A549 (cell line): ENCODE measurements around the gene MAML3. TPM values are rescaled to one million over a fixed set of nuclear protein-coding genes. Genes with fewer than 3 reads are reported as not detected.

Experiments
- ATAC-seq, 2 experiments: fragments of 200-7000 bp in 1 of 2; fragments of >200 bp in 1 of 2; cut with Nextera tagmentation in 1 of 2; cut with Tn5 transposase in 1 of 2; 3 replicates each; pipeline versions ENCODE4 v1.8.0 to v1.9.1; 2018 to 2020; ENCODE audit warnings: mild to moderate bottlenecking in 1 of 2, moderate library complexity in 1 of 2
- CTCF ChIA-PET: fragments of 300-600 bp; sonication (Branson Sonifier 250); formaldehyde crosslinking; extraction: SDS; loops from one replicate; lab custom pipeline; 2021; ENCODE audit warnings: antibody characterized with exemption, inconsistent platforms; lab: Yijun Ruan, JAX
- POLR2A ChIA-PET: fragments of 350-600 bp; formaldehyde crosslinking; extraction: SDS; loops from one replicate; lab custom pipeline; 2021; ENCODE audit warnings: antibody characterized with exemption, inconsistent platforms; lab: Yijun Ruan, JAX
- DNase-seq, 2 experiments: peaks; one replicate each; pipeline versions ENCODE4 v3.0.0 to v3.0.0-alpha.2; 2011 to 2016; ENCODE audit warnings: low read depth in 1 of 2, low spot score in 1 of 2
- FAIRE-seq: peaks from 2 replicates; lab custom pipeline; 2011; peaks lifted over from hg19 to GRCh38; lab: Jason Lieb, UNC
- H3K27ac ChIP-seq, 2 experiments: fragments of >200 bp; sonication (Bioruptor Twin); formaldehyde crosslinking; 3 replicates each; pipeline ENCODE4 v1.5.1; 2016 to 2017
- H3K4me1 ChIP-seq: fragments of >200 bp; sonication (Bioruptor Twin); formaldehyde crosslinking; 3 replicates; pipeline ENCODE4 v1.6.1; 2016
- H3K4me2 ChIP-seq: fragments of >200 bp; sonication (Bioruptor Twin); formaldehyde crosslinking; 3 replicates; pipeline ENCODE4 v1.6.1; 2016
- H3K4me3 ChIP-seq: fragments of >200 bp; sonication (Bioruptor Twin); formaldehyde crosslinking; 3 replicates; pipeline ENCODE4 v1.5.1; 2016
- H3K9me3 ChIP-seq: fragments of >200 bp; sonication (Bioruptor Twin); formaldehyde crosslinking; 3 replicates; pipeline ENCODE4 v1.6.1; 2016
- BHLHE40 ChIP-seq: IDR thresholded peaks from 2 replicates; pipeline ENCODE4 v1.6.1; 2012; ENCODE audit warnings: low read depth, low read length, inconsistent platforms
- CBX8 ChIP-seq: fragments of 200-600 bp; sonication (generic); IDR thresholded peaks from 2 replicates; pipeline ENCODE4 v1.6.1; 2016
- EP300 ChIP-seq, 2 experiments: fragments of >200 bp; sonication (Bioruptor Twin); formaldehyde crosslinking; IDR thresholded peaks; 2 replicates in 1 of 2; 3 replicates in 1 of 2; pipeline ENCODE4 v1.6.1; 2016 to 2017
- GATA3 ChIP-seq: IDR thresholded peaks from 2 replicates; pipeline ENCODE4 v1.6.1; 2012; ENCODE audit warnings: borderline replicate concordance
- HDAC2 ChIP-seq: fragments of 200-600 bp; sonication (generic); IDR thresholded peaks from 2 replicates; pipeline ENCODE4 v1.6.1; 2016
- MAFK ChIP-seq: fragments of 450-650 bp; IDR thresholded peaks from 2 replicates; pipeline ENCODE4 v1.6.1; 2014; ENCODE audit not compliant: partially characterized antibody
- NR3C1 ChIP-seq: fragments of >200 bp; sonication (Bioruptor Twin); formaldehyde crosslinking; IDR thresholded peaks from 3 replicates; pipeline ENCODE4 v1.6.1; 2017
- POLR2A ChIP-seq: IDR thresholded peaks from 2 replicates; pipeline ENCODE4 v1.6.1; 2012; ENCODE audit warnings: mild to moderate bottlenecking, low read length
- ZFP36 ChIP-seq: fragments of 450-650 bp; IDR thresholded peaks from 2 replicates; pipeline ENCODE4 v1.6.1; 2014; ENCODE audit warnings: borderline replicate concordance; ENCODE audit not compliant: partially characterized antibody
- WGBS: methylation state at CpG from one replicate; pipeline ENCODE4 v1.1.6; 2017; ENCODE audit errors: missing lambda C conversion rate; 5-methylcytosine and 5-hydroxymethylcytosine counted together
- polyA plus RNA-seq, 4 experiments: library from polyadenylated mRNA; depleted of rRNA in 3 of 4; stranded (reverse); fragments of >200 nt; fragmentation: RNase III in 1 of 4; extraction: RNeasy Plus Mini Kit Qiagen cat#74134 plus additional on column Dnase treatment in 1 of 4; gene quantifications; 2 replicates in 3 of 4; 3 replicates in 1 of 4; pipeline ENCODE4 v1.2.3, GENCODE V29; 2011 to 2017
- TF ChIP-seq, protein P1 (sequence below): fragments of 250-450 bp; sonication (Bioruptor Pico); IDR thresholded peaks from 2 replicates; pipeline ENCODE4 v1.5.0; 2020; ENCODE audit warnings: low read depth, mild to moderate bottlenecking, moderate library complexity
- TF ChIP-seq, protein P2 (sequence below): fragments of 450-650 bp; IDR thresholded peaks from 2 replicates; pipeline ENCODE4 v1.6.1; 2014; ENCODE audit warnings: antibody characterized with exemption
- TF ChIP-seq, protein P3 (sequence below): fragments of >200 bp; sonication (Bioruptor Twin); formaldehyde crosslinking; IDR thresholded peaks from 3 replicates; pipeline ENCODE4 v1.6.1; 2016
- TF ChIP-seq, protein P4 (sequence below): fragments of 250-450 bp; sonication (Bioruptor Pico); IDR thresholded peaks from 2 replicates; pipeline ENCODE4 v1.5.0; 2021; ENCODE audit warnings: mild to moderate bottlenecking, moderate library complexity, borderline replicate concordance
- TF ChIP-seq, protein P5 (sequence below): IDR thresholded peaks from 2 replicates; pipeline ENCODE4 v1.6.1; 2012
- TF ChIP-seq, protein P6 (sequence below): IDR thresholded peaks from 2 replicates; pipeline ENCODE4 v1.6.1; 2012

Gene MAML3
- polyA plus RNA-seq, 2 of the 4 experiments (the other 2 are of a cell fraction), result 9.0 to 22.2 TPM

DNA sequence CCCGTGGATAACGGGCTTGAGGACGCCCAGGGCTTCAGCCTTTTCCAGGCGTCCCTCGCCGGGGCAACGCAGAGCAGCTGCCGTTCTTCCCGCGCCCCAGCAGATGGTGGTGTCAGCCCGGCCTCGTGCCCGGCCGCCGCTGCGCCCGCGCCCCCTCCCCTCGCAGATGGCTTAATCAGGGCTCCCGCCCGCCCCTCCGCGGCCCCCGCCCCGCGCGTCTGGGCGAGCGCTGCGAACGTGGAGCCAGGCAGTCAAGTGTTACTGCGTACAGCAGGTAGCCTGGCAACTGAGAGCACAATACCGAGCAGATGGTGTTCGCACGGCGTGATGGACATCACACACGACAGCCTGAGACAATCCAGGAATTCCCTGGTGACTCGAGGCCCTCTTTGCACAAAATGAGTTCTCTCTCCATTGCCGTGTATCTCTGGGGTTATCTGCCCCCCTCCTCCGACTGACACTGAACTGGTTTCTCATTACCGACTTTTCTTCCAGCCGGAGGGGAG lies 419.1 kb downstream of the MAML3 start:
- Histone ChIP-seq H3K4me2 (no peak overlapping the region), H3K9me3 (no peaks in the 10 kb centered on the region), H3K4me1 (peaks cover 2% of the 10 kb centered on the region), H3K27ac (no peak overlapping the region), H3K4me3 (no peak overlapping the region)
- ChIA-PET CTCF (no interaction called here), POLR2A (no interaction called here)
- no peak for TF ChIP-seq CBX8
- TF ChIP-seq GATA3, result no peak
- TF ChIP-seq, protein P1, sequence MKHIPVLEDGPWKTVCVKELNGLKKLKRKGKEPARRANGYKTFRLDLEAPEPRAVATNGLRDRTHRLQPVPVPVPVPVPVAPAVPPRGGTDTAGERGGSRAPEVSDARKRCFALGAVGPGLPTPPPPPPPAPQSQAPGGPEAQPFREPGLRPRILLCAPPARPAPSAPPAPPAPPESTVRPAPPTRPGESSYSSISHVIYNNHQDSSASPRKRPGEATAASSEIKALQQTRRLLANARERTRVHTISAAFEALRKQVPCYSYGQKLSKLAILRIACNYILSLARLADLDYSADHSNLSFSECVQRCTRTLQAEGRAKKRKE (CRISPR knock-in tag), result no peak
- TF ChIP-seq, protein P2, sequence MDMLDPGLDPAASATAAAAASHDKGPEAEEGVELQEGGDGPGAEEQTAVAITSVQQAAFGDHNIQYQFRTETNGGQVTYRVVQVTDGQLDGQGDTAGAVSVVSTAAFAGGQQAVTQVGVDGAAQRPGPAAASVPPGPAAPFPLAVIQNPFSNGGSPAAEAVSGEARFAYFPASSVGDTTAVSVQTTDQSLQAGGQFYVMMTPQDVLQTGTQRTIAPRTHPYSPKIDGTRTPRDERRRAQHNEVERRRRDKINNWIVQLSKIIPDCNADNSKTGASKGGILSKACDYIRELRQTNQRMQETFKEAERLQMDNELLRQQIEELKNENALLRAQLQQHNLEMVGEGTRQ, result no peak
- no peak for TF ChIP-seq HDAC2
- TF ChIP-seq NR3C1, result no peak
- TF ChIP-seq, protein P3, sequence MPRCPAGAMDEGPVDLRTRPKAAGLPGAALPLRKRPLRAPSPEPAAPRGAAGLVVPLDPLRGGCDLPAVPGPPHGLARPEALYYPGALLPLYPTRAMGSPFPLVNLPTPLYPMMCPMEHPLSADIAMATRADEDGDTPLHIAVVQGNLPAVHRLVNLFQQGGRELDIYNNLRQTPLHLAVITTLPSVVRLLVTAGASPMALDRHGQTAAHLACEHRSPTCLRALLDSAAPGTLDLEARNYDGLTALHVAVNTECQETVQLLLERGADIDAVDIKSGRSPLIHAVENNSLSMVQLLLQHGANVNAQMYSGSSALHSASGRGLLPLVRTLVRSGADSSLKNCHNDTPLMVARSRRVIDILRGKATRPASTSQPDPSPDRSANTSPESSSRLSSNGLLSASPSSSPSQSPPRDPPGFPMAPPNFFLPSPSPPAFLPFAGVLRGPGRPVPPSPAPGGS, result no peak
- TF ChIP-seq, protein P4, sequence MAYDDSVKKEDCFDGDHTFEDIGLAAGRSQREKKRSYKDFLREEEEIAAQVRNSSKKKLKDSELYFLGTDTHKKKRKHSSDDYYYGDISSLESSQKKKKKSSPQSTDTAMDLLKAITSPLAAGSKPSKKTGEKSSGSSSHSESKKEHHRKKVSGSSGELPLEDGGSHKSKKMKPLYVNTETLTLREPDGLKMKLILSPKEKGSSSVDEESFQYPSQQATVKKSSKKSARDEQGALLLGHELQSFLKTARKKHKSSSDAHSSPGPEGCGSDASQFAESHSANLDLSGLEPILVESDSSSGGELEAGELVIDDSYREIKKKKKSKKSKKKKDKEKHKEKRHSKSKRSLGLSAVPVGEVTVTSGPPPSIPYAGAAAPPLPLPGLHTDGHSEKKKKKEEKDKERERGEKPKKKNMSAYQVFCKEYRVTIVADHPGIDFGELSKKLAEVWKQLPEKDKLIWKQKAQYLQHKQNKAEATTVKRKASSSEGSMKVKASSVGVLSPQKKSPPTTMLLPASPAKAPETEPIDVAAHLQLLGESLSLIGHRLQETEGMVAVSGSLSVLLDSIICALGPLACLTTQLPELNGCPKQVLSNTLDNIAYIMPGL (CRISPR knock-in tag), result no peak
- no peak for TF ChIP-seq POLR2A
- TF ChIP-seq, protein P5, sequence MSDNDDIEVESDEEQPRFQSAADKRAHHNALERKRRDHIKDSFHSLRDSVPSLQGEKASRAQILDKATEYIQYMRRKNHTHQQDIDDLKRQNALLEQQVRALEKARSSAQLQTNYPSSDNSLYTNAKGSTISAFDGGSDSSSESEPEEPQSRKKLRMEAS, result no peak
- no peak for TF ChIP-seq EP300 (IDR thresholded peaks at IDR 0.05)
- TF ChIP-seq ZFP36, result no peak
- DNase-seq (no peak), FAIRE-seq (no peak), ATAC-seq (no peak)
- 92% methylated on average over 16 of the region's 42 CpGs for WGBS

DNA sequence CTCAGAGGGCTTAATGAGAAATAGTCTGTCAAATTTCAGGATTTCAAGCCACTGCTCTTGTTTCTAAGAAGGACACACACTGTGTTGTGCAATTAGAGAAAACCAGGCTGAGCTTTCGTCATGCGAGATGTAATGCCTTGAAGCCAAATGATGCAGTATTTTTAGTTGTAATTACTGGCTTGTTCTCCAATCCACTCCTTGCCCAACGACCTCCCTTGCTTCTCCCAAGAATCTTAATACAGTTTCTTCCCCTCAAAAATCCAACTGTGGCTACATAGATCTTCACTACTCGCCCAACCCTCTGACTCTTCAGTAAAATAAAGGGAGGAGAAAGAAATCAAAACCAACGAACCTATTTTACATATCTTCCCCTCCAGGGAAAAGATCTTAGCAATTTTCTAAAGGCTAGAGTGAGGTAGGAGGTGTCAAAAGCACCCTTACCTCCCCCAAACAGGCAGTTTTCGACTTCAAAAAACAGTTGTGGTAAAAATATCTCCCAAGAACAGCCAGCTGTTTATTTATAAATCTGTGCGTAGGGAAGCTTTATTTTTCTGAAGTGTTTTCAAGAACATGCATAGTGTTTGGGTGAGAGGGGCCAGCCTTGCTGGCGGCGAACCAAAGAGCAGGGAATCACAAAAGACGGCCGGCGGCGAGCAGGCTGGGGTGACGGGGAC lies 419.6 kb downstream of the MAML3 start:
- no peak for DNase-seq
- CTCF ChIA-PET, result no interaction called here
- TF ChIP-seq, protein P6, sequence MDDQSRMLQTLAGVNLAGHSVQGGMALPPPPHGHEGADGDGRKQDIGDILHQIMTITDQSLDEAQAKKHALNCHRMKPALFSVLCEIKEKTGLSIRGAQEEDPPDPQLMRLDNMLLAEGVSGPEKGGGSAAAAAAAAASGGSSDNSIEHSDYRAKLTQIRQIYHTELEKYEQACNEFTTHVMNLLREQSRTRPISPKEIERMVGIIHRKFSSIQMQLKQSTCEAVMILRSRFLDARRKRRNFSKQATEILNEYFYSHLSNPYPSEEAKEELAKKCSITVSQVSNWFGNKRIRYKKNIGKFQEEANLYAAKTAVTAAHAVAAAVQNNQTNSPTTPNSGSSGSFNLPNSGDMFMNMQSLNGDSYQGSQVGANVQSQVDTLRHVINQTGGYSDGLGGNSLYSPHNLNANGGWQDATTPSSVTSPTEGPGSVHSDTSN, result no peak
- POLR2A ChIA-PET, result no interaction called here
- no peak overlapping the region for H3K4me3 ChIP-seq
- ATAC-seq, result no peak
- FAIRE-seq, result no peak
- WGBS, result 80% methylated on average over 14 of the region's 14 CpGs
- no peak overlapping the region for H3K27ac ChIP-seq
- no peak overlapping the region for H3K4me2 ChIP-seq
- H3K4me1 ChIP-seq, result no peaks in the 10 kb centered on the region
- H3K9me3 ChIP-seq, result no peaks in the 10 kb centered on the region

DNA sequence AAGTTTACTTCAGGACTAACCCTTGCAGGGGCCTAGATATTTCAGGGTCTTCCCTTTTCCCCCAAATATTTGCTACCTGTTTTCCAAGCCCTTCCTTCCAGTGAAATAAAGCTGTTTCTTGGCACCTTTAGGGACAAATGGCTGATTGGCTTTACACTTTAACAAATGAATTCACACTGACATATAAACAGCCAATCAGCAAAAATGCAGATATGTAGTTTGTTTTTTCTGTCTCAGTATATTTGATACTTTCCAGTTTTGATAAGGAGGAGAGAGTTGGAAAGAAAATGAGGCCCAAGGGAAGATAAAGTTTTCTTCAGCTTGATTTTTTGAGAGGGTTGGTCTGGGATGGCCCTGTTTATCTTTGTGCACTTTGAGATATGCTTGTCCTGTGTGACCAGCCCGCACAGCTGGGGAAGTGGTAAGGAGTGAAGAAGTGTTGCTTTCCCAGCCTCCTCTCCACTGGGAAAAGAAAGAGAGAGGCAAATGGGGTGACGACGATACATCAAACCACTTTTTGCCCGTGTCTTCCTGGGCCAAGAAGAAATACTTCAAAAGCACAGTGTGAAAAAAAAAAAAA lies 420.9 kb downstream of the MAML3 start:
- TF ChIP-seq MAFK (peak; percentile 10), BHLHE40 (no peak)
- H3K4me2 ChIP-seq, result no peak overlapping the region
- ChIA-PET POLR2A (no interaction called here), CTCF (interaction anchor here (1.0 kb wide), 1 partner anchor 9 kb away, joined by 4 read pairs; no protein-coding TSS in a partner anchor)
- H3K27ac ChIP-seq, result no peak overlapping the region
- H3K4me1 ChIP-seq, result no peaks in the 10 kb centered on the region
- DNase-seq (no peak), ATAC-seq (no peak), FAIRE-seq (no peak)
- H3K9me3 ChIP-seq, result no peaks in the 10 kb centered on the region
- H3K4me3 ChIP-seq, result no peak overlapping the region
- WGBS, result 89% methylated on average over 4 of the region's 4 CpGs
